ENCODE data around the gene PCDH18.
A peak's percentile ranks its signal among the peaks of the same experiment; 100 is the strongest.

DNA sequence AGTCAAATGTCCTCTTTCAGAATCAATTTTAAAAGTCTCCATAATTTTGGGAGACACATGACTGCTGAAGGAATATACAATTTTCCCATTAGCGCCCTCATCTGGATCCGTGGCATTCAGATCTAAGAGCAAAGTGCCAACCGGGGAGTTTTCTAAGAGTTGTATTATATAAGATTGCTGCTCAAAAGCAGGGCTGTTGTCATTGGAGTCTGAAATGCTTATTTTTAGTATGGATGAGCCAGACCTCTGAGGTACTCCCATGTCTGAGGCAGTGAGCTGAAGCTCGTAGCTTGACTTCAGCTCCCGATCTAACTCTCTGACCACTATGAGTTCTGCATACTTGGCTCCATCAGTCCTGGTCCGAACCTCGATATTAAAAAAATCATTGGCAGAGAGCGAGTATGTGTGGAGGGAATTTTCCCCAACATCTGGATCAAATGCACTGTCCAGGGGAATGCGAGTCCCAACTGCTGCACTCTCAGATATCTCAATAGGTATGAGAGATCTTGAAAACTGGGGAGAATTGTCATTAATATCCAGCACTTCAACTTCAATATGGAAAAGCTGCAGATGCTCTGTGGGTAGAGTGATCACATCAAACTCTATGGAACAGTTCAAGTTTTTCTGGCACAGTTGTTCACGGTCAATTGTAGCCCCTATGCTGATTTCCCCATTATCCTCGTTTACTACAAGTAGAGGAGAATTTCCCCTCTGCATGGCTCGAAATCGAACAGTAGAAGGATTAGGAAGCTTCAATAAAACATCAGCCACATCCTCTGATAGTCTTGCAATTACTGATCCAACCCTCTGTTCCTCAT is 917 bp downstream of the PCDH18 start:
- TF ChIP-seq YY1 (IDR thresholded peaks at IDR 0.05; ENCODE audit: low read depth): no peak
- TF ChIP-seq CREB1 (IDR thresholded peaks at IDR 0.05; ENCODE audit: low read depth): no peak
- TF ChIP-seq NFIC (IDR thresholded peaks at IDR 0.05): no peak
- no peak for TF ChIP-seq EP300 (IDR thresholded peaks at IDR 0.05; ENCODE audit: borderline replicate concordance)
- TF ChIP-seq, protein P1, sequence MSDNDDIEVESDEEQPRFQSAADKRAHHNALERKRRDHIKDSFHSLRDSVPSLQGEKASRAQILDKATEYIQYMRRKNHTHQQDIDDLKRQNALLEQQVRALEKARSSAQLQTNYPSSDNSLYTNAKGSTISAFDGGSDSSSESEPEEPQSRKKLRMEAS (IDR thresholded peaks at IDR 0.05): no peak
- no peak for TF ChIP-seq REST (IDR thresholded peaks at IDR 0.05; ENCODE audit: low read depth)
- no peak for TF ChIP-seq TAF1 (IDR thresholded peaks at IDR 0.05; ENCODE audit: low read depth)
- TF ChIP-seq, protein P2, sequence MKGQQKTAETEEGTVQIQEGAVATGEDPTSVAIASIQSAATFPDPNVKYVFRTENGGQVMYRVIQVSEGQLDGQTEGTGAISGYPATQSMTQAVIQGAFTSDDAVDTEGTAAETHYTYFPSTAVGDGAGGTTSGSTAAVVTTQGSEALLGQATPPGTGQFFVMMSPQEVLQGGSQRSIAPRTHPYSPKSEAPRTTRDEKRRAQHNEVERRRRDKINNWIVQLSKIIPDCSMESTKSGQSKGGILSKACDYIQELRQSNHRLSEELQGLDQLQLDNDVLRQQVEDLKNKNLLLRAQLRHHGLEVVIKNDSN (IDR thresholded peaks at IDR 0.05): no peak
- TF ChIP-seq EGR1 (IDR thresholded peaks at IDR 0.05): no peak
- TF ChIP-seq ZBTB7A (IDR thresholded peaks at IDR 0.05; ENCODE audit: low read depth): no peak
- TF ChIP-seq TCF12 (IDR thresholded peaks at IDR 0.05; ENCODE audit: low read depth): no peak
- TF ChIP-seq RAD21 (IDR thresholded peaks at IDR 0.05; ENCODE audit: low read depth): peak; percentile 2; the same call in 1 of the 2 replicates
- TF ChIP-seq TEAD4 (IDR thresholded peaks at IDR 0.05): no peak
- TF ChIP-seq CEBPB (IDR thresholded peaks at IDR 0.05): no peak
